Parathyroid adenoma (tissue), 2 donors: ENCODE data around the gene AMOTL1.

Source experiments
- H2AFZ ChIP-seq: fragments of 300-600 bp; sonication (generic); one replicate; pipeline ENCODE4 v1.7.0; 2017; ENCODE audit warnings: antibody characterized with exemption, mild to moderate bottlenecking
- H3K27ac ChIP-seq: fragments of 300-600 bp; sonication (generic); one replicate; pipeline ENCODE4 v1.7.0; 2017
- H3K27me3 ChIP-seq: fragments of 300-600 bp; sonication (generic); one replicate; pipeline ENCODE4 v1.7.0; 2017; ENCODE audit warnings: low read length; ENCODE audit not compliant: control insufficient read depth, insufficient read depth
- H3K36me3 ChIP-seq: fragments of 300-600 bp; sonication (generic); one replicate; pipeline ENCODE4 v1.7.0; 2017; ENCODE audit warnings: low read length; ENCODE audit not compliant: control insufficient read depth, insufficient read depth
- H3K4me1 ChIP-seq: fragments of 300-600 bp; sonication (generic); one replicate; pipeline ENCODE4 v1.7.0; 2017; ENCODE audit warnings: control low read depth
- H3K4me2 ChIP-seq: fragments of 300-600 bp; sonication (generic); one replicate; pipeline ENCODE4 v1.7.0; 2017; ENCODE audit warnings: low read length
- H3K4me3 ChIP-seq: fragments of 300-600 bp; sonication (generic); one replicate; pipeline ENCODE4 v1.7.0; 2017; ENCODE audit warnings: low read depth, low read length
- H3K79me2 ChIP-seq: fragments of 300-600 bp; sonication (generic); one replicate; pipeline ENCODE4 v1.7.0; 2017; ENCODE audit warnings: control low read depth
- H3K9ac ChIP-seq: fragments of 300-600 bp; sonication (generic); one replicate; pipeline ENCODE4 v1.7.0; 2017; ENCODE audit warnings: mild to moderate bottlenecking
- H3K9me3 ChIP-seq: fragments of 300-600 bp; sonication (generic); one replicate; pipeline ENCODE4 v1.7.0; 2017; ENCODE audit warnings: low read length; ENCODE audit not compliant: control insufficient read depth
- CTCF ChIP-seq: fragments of 300-600 bp; sonication (generic); IDR thresholded peaks from one replicate; pipeline ENCODE4 v1.7.0; 2017; ENCODE audit warnings: antibody characterized with exemption, mild to moderate bottlenecking
- donor health status: primary hyperparathyroidism.

The AMOTL1 gene

GRCh38 chr11:94725097-94725496, 43.1 kb upstream of the AMOTL1 start:
- Histone ChIP-seq H3K9ac (no peak overlapping the region), H3K9me3 (no peaks in the 10 kb centered on the region), H3K79me2 (no peaks in the 10 kb centered on the region), H3K4me2 (no peak overlapping the region), H3K36me3 (no peaks in the 10 kb centered on the region), H2AFZ (no peak overlapping the region), H3K27me3 (no peaks in the 10 kb centered on the region), H3K27ac (no peak overlapping the region), H3K4me3 (no peak overlapping the region), H3K4me1 (no peaks in the 10 kb centered on the region)
- no peak for TF ChIP-seq CTCF

GRCh38 chr11:94727819-94728218, 40.3 kb upstream of the AMOTL1 start:
- no peak overlapping the region for H3K9ac ChIP-seq
- H3K27ac ChIP-seq: no peak overlapping the region
- no peak for TF ChIP-seq CTCF
- H2AFZ ChIP-seq: no peak overlapping the region
- H3K4me1 ChIP-seq: no peaks in the 10 kb centered on the region
- no peaks in the 10 kb centered on the region for H3K27me3 ChIP-seq
- H3K4me3 ChIP-seq: no peak overlapping the region
- H3K79me2 ChIP-seq: no peaks in the 10 kb centered on the region
- H3K36me3 ChIP-seq: no peaks in the 10 kb centered on the region
- H3K4me2 ChIP-seq: no peak overlapping the region
- H3K9me3 ChIP-seq: no peaks in the 10 kb centered on the region

- no peak for TF ChIP-seq CTCF
- Histone ChIP-seq H3K4me3 (no peak overlapping the region), H3K79me2 (no peaks in the 10 kb centered on the region), H3K9me3 (no peaks in the 10 kb centered on the region), H3K4me2 (no peak overlapping the region), H3K36me3 (no peaks in the 10 kb centered on the region), H3K9ac (no peak overlapping the region), H3K27me3 (no peaks in the 10 kb centered on the region), H2AFZ (no peak overlapping the region), H3K4me1 (no peaks in the 10 kb centered on the region), H3K27ac (no peak overlapping the region)
Observed at GRCh38 chr11:94728541-94728940, 39.6 kb upstream of the AMOTL1 start.

- Histone ChIP-seq H3K9me3 (no peaks in the 10 kb centered on the region), H3K9ac (no peak overlapping the region), H3K27me3 (no peaks in the 10 kb centered on the region), H3K36me3 (no peaks in the 10 kb centered on the region), H3K4me1 (no peaks in the 10 kb centered on the region), H3K27ac (no peak overlapping the region), H3K4me2 (no peak overlapping the region), H3K79me2 (no peaks in the 10 kb centered on the region), H3K4me3 (no peak overlapping the region), H2AFZ (no peak overlapping the region)
- no peak for TF ChIP-seq CTCF
Observed at GRCh38 chr11:94728966-94729751, 39.0 kb upstream of the AMOTL1 start.

GRCh38 chr11:94730153-94730552, 38.0 kb upstream of the AMOTL1 start:
- H3K4me3 ChIP-seq: no peak overlapping the region
- no peaks in the 10 kb centered on the region for H3K36me3 ChIP-seq

More at GRCh38 chr11:94730153-94730552, 38.0 kb upstream of the AMOTL1 start:
- H3K9ac ChIP-seq: no peak overlapping the region
- H3K9me3 ChIP-seq: no peaks in the 10 kb centered on the region
- H3K4me1 ChIP-seq: no peaks in the 10 kb centered on the region
- no peaks in the 10 kb centered on the region for H3K27me3 ChIP-seq
- no peak overlapping the region for H3K27ac ChIP-seq
- H2AFZ ChIP-seq: no peak overlapping the region
- H3K79me2 ChIP-seq: no peaks in the 10 kb centered on the region
- no peak for TF ChIP-seq CTCF
- H3K4me2 ChIP-seq: no peak overlapping the region
